MM.1S (cell line): ENCODE results near the gene ARHGEF11.

Experiments
- DNase-seq: peaks from one replicate; pipeline ENCODE4 v3.0.0-alpha.2; 2015
- H2AFZ ChIP-seq: fragments of 300-600 bp; sonication (generic); 2 replicates; pipeline ENCODE4 v1.6.0; 2016; ENCODE audit warnings: antibody characterized with exemption, low read length
- H3F3A ChIP-seq: fragments of 300-600 bp; sonication (generic); 2 replicates; pipeline ENCODE4 v1.6.1; 2016; ENCODE audit warnings: mild to moderate bottlenecking, antibody characterized with exemption, low read length, moderate library complexity, mixed read lengths; ENCODE audit not compliant: insufficient read depth
- H3K27ac ChIP-seq: fragments of 300-600 bp; sonication (generic); 2 replicates; pipeline ENCODE4 v1.5.1; 2016; ENCODE audit warnings: mild to moderate bottlenecking, low read length
- H3K27me3 ChIP-seq: fragments of 300-600 bp; sonication (generic); replicated peaks from 2 replicates; pipeline ENCODE4 v1.6.0; 2016; ENCODE audit warnings: low read length; ENCODE audit not compliant: insufficient read depth
- H3K36me3 ChIP-seq: fragments of 300-600 bp; sonication (generic); replicated peaks from 2 replicates; pipeline ENCODE4 v1.6.1; 2016; ENCODE audit warnings: mild to moderate bottlenecking, low read length, mixed read lengths; ENCODE audit not compliant: insufficient read depth
- H3K4me1 ChIP-seq: fragments of 300-600 bp; sonication (generic); 2 replicates; pipeline ENCODE4 v1.6.1; 2016; ENCODE audit warnings: low read length, mixed read lengths
- H3K4me2 ChIP-seq: fragments of 300-600 bp; sonication (generic); 2 replicates; pipeline ENCODE4 v1.6.0; 2016; ENCODE audit warnings: low read depth, low read length
- H3K4me3 ChIP-seq: fragments of 300-600 bp; sonication (generic); 2 replicates; pipeline ENCODE4 v1.5.1; 2016; ENCODE audit warnings: low read length, mixed read lengths
- H3K79me2 ChIP-seq: fragments of 300-600 bp; sonication (generic); 2 replicates; pipeline ENCODE4 v1.6.1; 2016; ENCODE audit warnings: mixed run types, low read length, mixed read lengths
- H3K9ac ChIP-seq: fragments of 300-600 bp; sonication (generic); 2 replicates; pipeline ENCODE4 v1.6.1; 2016; ENCODE audit warnings: low read length, mixed read lengths
- H3K9me2 ChIP-seq: fragments of 300-600 bp; sonication (generic); replicated peaks from 2 replicates; pipeline ENCODE4 v1.6.1; 2016; ENCODE audit warnings: mild to moderate bottlenecking, low read length, mixed read lengths; ENCODE audit not compliant: insufficient read depth
- H3K9me3 ChIP-seq: fragments of 300-600 bp; sonication (generic); replicated peaks from 2 replicates; pipeline ENCODE4 v1.6.1; 2016; ENCODE audit warnings: mild to moderate bottlenecking, low read length, mixed read lengths; ENCODE audit not compliant: insufficient read depth
- H4K20me1 ChIP-seq: fragments of 300-600 bp; sonication (generic); 2 replicates; pipeline ENCODE4 v1.6.1; 2016; ENCODE audit warnings: mild to moderate bottlenecking, low read length, moderate library complexity, mixed read lengths; ENCODE audit not compliant: insufficient read depth
- EZH2 ChIP-seq: fragments of 300-600 bp; sonication (generic); optimal IDR thresholded peaks from 2 replicates; pipeline ENCODE3; 2017; ENCODE audit warnings: low read depth, mild to moderate bottlenecking, antibody characterized with exemption, low read length, mixed read lengths
- EZH2phosphoT487 ChIP-seq: fragments of 300-600 bp; sonication (generic); IDR thresholded peaks from 2 replicates; pipeline ENCODE4 v1.6.1; 2018; ENCODE audit warnings: antibody characterized with exemption, low read length
- TF ChIP-seq, protein P1 (sequence below): fragments of 300-600 bp; sonication (generic); IDR thresholded peaks from 2 replicates; pipeline ENCODE4 v1.5.1; 2016; ENCODE audit warnings: antibody characterized with exemption, low read length, mixed read lengths

Gene ARHGEF11

DNA sequence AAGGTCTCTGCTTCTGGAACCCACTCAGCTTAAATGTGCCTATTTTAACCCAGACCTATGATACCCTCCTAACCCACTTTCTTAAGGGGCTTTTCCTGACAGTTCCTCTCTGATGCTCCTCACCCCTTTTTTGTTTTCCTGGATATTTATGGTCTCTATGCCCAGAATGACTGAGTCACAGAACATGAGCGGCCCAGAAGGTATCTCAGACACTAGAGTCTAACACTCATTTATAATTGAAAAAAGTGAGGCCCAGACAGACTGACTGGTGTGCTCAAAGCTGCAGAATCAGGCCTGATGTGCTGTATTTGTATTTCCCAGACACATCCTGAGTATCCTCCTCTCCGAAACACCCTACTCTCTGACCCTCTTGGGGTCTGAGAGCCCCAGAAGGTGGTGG is 81.1 kb downstream of the ARHGEF11 start:
- no peak for DNase-seq
- H4K20me1 ChIP-seq, result no peaks in the 10 kb centered on the region
- H3K27ac ChIP-seq, result no peak overlapping the region
- no peak overlapping the region for H3K9ac ChIP-seq
- peaks cover 12% of the 10 kb centered on the region for H3K4me1 ChIP-seq
- TF ChIP-seq, protein P1, sequence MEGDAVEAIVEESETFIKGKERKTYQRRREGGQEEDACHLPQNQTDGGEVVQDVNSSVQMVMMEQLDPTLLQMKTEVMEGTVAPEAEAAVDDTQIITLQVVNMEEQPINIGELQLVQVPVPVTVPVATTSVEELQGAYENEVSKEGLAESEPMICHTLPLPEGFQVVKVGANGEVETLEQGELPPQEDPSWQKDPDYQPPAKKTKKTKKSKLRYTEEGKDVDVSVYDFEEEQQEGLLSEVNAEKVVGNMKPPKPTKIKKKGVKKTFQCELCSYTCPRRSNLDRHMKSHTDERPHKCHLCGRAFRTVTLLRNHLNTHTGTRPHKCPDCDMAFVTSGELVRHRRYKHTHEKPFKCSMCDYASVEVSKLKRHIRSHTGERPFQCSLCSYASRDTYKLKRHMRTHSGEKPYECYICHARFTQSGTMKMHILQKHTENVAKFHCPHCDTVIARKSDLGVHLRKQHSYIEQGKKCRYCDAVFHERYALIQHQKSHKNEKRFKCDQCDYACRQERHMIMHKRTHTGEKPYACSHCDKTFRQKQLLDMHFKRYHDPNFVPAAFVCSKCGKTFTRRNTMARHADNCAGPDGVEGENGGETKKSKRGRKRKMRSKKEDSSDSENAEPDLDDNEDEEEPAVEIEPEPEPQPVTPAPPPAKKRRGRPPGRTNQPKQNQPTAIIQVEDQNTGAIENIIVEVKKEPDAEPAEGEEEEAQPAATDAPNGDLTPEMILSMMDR, result no peak
- no peak for TF ChIP-seq EZH2
- TF ChIP-seq EZH2phosphoT487, result no peak
- H3K36me3 ChIP-seq, result no peaks in the 10 kb centered on the region
- no peaks in the 10 kb centered on the region for H3K79me2 ChIP-seq
- H3F3A ChIP-seq, result peaks cover 2% of the 10 kb centered on the region; the same call in 1 of the 2 replicates
- no peaks in the 10 kb centered on the region for H3K27me3 ChIP-seq
- H3K9me3 ChIP-seq, result no peaks in the 10 kb centered on the region
- H3K4me2 ChIP-seq, result no peak overlapping the region
- H2AFZ ChIP-seq, result no peak overlapping the region
- H3K4me3 ChIP-seq, result no peak overlapping the region
- no peaks in the 10 kb centered on the region for H3K9me2 ChIP-seq

DNA sequence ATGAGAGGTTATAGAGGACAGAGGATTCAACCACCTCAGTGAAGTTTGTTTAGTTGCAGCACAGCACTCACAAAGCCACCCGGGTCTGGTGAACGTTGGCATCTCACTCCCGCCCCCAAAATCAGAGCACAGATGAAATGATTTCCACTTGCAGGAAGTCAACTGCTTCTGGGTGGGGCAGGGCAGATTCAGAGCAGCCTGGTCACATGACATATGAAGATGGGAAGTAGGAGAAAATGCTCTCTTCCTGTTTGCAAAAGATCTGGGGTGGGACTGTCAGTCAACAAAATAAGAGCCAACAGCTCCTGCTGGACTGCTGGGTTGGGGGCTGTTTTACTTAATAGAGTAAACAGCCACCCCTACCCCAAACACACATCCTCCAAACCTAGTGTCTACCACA is 81.9 kb downstream of the ARHGEF11 start:
- TF ChIP-seq EZH2phosphoT487, result no peak
- TF ChIP-seq, protein P1, result no peak
- no peak for TF ChIP-seq EZH2
- Histone ChIP-seq H3K4me1 (peaks cover 20% of the 10 kb centered on the region), H3K4me2 (no peak overlapping the region; the same call in 1 of the 2 replicates), H3K9ac (no peak overlapping the region), H2AFZ (no peak overlapping the region), H3F3A (peaks cover 10% of the 10 kb centered on the region), H3K79me2 (no peaks in the 10 kb centered on the region), H3K27ac (no peak overlapping the region), H3K36me3 (no peaks in the 10 kb centered on the region), H3K4me3 (no peak overlapping the region), H3K9me2 (no peaks in the 10 kb centered on the region), H3K9me3 (no peaks in the 10 kb centered on the region), H3K27me3 (no peaks in the 10 kb centered on the region), H4K20me1 (no peaks in the 10 kb centered on the region)
- no peak for DNase-seq

DNA sequence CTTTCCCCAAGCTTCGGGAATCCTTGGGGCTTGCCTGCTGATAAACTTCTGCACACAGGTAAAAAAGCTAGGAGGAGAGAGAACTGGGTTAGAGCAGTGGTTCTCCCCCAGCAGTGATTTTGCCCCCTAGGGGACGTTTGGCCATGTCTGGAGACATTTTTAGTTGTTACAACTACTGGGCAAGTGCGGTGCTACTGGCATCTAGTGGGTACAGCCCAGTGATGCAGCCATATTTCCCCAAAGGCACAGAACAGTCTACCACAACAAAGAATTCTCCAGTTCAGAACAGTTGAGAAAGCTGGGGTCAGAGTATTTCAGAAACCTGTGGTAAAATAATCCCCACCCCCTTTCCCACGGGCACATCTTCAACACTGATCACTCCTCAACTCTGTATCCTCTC is 83.8 kb downstream of the ARHGEF11 start:
- no peaks in the 10 kb centered on the region for H3K36me3 ChIP-seq
- H3K27me3 ChIP-seq, result no peaks in the 10 kb centered on the region
- no peaks in the 10 kb centered on the region for H3K79me2 ChIP-seq
- no peaks in the 10 kb centered on the region for H3K9me3 ChIP-seq
- no peak overlapping the region for H3K4me2 ChIP-seq
- no peak overlapping the region for H3K4me3 ChIP-seq
- TF ChIP-seq, protein P1, result peak; percentile 55
- TF ChIP-seq EZH2, result no peak
- H3K9ac ChIP-seq, result no peak overlapping the region
- H2AFZ ChIP-seq, result no peak overlapping the region
- no peaks in the 10 kb centered on the region for H4K20me1 ChIP-seq
- H3K4me1 ChIP-seq, result peaks cover 31% of the 10 kb centered on the region
- no peaks in the 10 kb centered on the region for H3K9me2 ChIP-seq
- H3F3A ChIP-seq, result peaks cover 17% of the 10 kb centered on the region
- DNase-seq, result peak; percentile 47
- no peak overlapping the region for H3K27ac ChIP-seq
